HG03108 (cell line): ENCODE data around the gene CNN2.

ENCODE experiments used
- ATAC-seq: cut with Tn5 transposase; IDR thresholded peaks from one replicate; pipeline ENCODE4 v1.9.1; 2021; ENCODE audit warnings: moderate library complexity; ENCODE audit not compliant: unreplicated experiment

CNN2 gene

DNA sequence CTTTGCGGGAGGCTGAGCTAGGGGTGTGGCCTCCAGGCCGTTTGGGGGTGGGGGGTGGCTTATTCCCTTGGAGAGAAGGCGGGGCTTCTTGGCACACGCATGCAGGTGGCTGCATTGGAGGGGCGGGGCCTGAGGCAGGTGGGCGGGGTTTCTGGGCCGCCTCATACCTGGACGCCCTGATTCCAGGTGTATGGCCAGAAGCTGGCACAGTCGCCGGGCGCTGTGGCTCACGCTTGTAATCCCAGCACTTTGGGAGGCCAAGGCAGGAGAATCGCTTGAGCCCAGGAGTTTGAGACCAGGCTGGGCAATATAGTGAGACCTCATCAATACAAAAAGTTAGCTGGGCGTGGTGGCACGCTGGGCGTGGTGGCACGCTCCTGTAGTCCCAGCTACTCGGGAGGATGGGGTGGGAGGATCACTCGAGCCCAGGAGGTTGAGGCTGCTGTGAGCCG lies 21.3 kb downstream of the CNN2 start:
- ATAC-seq, result no peak

DNA sequence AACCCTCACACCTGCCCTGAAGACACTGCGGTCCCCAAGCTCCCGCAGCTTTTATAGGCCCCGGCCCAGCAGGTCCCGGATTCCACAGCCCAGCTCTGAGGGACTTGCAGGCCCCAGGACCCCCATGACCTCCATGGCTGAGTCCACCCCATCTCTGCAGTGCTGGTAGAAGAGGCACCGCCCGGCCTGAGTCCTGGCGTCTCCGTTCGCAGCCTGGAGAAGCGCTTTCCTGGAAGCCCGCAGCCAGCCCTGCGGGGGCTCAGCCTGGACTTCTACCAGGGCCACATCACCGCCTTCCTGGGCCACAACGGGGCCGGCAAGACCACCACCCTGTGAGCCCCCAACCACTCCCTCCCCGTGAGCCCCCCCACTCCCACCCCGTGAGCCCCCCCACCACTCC lies 22.7 kb downstream of the CNN2 start:
- ATAC-seq, result no peak

DNA sequence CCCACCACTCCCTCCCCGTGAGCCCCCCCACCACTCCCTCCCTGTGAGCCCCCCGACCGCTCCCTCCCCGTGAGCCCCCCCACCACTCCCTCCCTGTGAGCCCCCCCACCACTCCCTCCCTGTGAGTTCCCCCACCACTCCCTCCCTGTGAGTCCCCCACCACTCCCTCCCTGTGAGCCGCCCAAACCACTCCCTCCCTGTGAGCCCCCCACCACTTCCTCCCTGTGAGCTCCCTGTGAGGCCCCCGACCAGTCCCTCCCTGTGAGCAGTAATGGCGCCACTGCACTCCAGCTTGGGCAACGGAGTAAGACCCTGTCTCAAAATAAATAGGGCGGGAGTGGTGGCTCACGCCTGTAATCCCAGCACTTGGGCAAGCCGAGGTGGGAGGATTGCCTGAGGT lies 23.4 kb downstream of the CNN2 start:
- no peak for ATAC-seq

- ATAC-seq, result no peak
Measured at GRCh38 chr19:1050989-1051788, 24.8 kb downstream of the CNN2 start.

- no peak for ATAC-seq
Measured at GRCh38 chr19:1051791-1052190, 25.4 kb downstream of the CNN2 start.

- ATAC-seq, result no peak
Measured at GRCh38 chr19:1052349-1052975, 26.1 kb downstream of the CNN2 start.

DNA sequence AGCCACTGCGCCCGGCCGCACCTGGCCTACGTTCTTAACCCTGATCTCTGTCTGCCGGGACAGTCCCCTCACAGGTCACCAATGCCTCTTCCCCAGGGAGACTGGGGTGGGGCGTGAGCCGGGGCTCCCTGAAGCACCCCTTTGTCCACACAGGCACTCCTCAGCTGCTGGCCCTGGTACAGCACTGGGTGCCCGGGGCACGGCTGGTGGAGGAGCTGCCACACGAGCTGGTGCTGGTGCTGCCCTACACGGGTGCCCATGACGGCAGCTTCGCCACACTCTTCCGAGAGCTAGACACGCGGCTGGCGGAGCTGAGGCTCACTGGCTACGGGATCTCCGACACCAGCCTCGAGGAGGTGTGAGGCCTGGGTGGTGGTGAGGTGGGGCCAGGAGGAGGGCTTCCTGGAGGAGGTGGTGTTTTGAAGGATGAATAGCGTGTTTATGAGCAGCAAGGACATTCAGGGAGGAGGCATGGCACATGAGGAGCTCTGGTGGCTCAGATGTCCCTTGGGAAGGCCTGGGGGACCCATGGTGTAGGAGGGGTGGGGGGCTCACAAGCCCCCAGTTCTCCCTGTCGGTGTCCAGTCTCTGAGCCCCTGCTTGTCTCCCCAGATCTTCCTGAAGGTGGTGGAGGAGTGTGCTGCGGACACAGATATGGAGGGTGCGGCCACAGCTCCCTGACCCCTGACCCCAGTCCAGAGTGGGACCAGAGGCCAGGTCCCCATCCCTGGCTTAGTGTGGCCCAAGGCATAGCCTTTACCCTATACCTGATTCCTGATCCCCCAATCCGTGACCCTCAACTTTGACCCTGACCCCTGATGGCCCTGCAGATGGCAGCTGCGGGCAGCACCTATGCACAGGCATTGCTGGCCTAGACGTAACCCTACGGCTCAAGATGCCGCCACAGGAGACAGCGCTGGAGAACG lies 27.0 kb downstream of the CNN2 start:
- ATAC-seq, result no peak

- ATAC-seq, result no peak
Measured at GRCh38 chr19:1054102-1055027, 28.0 kb downstream of the CNN2 start.

- ATAC-seq, result no peak
Measured at GRCh38 chr19:1055028-1055425, 28.6 kb downstream of the CNN2 start.

DNA sequence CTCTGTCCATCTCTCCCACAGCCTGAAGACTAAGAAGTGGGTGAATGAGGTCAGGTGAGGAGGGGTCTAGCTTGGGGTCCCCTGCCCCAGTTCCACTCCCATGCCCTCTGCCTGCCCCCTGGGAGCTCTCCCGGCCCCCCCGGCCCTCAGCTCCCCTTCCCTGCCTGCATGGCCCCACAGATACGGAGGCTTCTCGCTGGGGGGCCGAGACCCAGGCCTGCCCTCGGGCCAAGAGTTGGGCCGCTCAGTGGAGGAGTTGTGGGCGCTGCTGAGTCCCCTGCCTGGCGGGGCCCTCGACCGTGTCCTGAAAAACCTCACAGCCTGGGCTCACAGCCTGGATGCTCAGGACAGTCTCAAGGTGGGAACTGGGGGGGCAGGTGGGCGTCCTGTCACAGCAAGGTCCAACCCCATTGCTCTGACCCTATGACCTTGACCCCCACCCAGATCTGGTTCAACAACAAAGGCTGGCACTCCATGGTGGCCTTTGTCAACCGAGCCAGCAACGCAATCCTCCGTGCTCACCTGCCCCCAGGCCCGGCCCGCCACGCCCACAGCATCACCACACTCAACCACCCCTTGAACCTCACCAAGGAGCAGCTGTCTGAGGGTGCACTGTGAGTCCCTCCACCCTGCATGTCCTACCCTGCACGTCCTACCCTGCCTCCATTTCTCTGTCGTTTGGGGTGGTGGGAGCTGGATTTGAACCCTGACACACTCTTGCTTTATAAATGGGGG lies 29.6 kb downstream of the CNN2 start:
- no peak for ATAC-seq

- ATAC-seq, result no peak
Measured at GRCh38 chr19:1057176-1057855, 30.9 kb downstream of the CNN2 start.

DNA sequence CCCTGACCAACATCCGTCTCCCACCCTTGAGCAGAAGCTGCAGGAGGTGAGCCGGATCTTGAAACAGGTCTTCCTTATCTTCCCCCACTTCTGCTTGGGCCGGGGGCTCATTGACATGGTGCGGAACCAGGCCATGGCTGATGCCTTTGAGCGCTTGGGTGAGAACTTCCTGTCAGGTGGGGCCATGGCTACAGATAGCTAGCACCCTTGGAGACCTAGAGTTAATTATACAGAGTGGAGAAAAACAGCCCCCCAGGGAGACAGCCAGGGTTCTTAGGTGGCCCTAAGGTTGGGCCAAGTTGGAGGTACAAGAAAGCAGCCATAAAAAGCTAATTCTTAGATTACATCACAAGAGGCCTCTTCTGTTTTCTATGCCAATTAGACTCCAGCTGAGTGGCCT lies 31.7 kb downstream of the CNN2 start:
- no peak for ATAC-seq

- no peak for ATAC-seq
Measured at GRCh38 chr19:1060689-1061088, 34.3 kb downstream of the CNN2 start.

GRCh38 chr19:1061987-1062386 lies 35.6 kb downstream of the CNN2 start:
- ATAC-seq, result no peak

- ATAC-seq, result no peak
Measured at GRCh38 chr19:1062387-1063029, 36.1 kb downstream of the CNN2 start.

DNA sequence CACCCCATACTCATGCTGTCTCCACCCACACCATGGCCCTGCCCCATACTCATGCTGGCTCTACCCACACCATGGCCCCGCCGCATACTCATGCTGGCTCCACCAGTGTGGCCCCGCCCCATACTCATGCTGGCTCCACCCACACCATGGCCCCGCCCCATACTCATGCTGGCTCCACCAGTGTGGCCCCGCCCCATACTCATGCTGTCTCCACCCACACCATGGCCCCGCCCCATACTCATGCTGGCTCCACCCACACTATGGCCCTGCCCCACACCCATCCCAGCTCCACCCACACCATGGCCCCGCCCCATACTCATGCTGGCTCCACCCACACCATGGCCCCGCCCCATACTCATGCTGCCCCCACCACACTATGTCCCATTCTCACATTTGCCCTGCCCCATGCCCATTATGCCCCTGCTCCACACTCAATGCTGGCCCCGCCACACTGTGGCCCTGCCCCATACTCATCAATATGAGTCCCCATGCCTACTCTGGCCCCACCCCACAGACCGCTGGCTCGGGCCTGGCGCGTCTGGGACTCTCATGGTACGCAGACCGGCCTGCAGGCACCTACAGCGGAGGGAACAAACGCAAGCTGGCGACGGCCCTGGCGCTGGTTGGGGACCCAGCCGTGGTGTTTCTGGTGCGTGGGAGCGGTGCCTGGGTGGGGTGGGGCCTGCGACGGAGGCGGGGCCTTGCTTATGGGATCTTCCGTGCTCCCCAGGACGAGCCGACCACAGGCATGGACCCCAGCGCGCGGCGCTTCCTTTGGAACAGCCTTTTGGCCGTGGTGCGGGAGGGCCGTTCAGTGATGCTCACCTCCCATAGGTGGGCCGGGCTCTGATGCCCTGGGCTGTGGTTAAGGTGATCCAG lies 36.9 kb downstream of the CNN2 start:
- no peak for ATAC-seq

GRCh38 chr19:1063909-1064660 lies 37.7 kb downstream of the CNN2 start:
- no peak for ATAC-seq
